Rectal smooth muscle tissue (tissue), 1 donor: ENCODE data around the gene FUNDC2.

Source experiments
- H3K27ac ChIP-seq: one replicate; pipeline ENCODE4 v1.7.0; 2013; ENCODE audit warnings: low read depth, low read length, inconsistent platforms
- H3K27me3 ChIP-seq: one replicate; pipeline ENCODE4 v1.7.0; 2013; ENCODE audit warnings: low read length; ENCODE audit not compliant: control insufficient read depth, insufficient read depth
- H3K36me3 ChIP-seq: one replicate; pipeline ENCODE4 v1.7.0; 2013; ENCODE audit warnings: low read length; ENCODE audit not compliant: control insufficient read depth, insufficient read depth
- H3K4me1 ChIP-seq: one replicate; pipeline ENCODE4 v1.7.0; 2013; ENCODE audit warnings: low read length; ENCODE audit not compliant: control insufficient read depth, insufficient read depth
- H3K4me3 ChIP-seq: one replicate; pipeline ENCODE4 v1.7.0; 2013; ENCODE audit warnings: low read length
- H3K9ac ChIP-seq: one replicate; pipeline ENCODE4 v1.7.0; 2013; ENCODE audit warnings: low read length

The FUNDC2 gene, protein sequence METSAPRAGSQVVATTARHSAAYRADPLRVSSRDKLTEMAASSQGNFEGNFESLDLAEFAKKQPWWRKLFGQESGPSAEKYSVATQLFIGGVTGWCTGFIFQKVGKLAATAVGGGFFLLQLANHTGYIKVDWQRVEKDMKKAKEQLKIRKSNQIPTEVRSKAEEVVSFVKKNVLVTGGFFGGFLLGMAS

DNA sequence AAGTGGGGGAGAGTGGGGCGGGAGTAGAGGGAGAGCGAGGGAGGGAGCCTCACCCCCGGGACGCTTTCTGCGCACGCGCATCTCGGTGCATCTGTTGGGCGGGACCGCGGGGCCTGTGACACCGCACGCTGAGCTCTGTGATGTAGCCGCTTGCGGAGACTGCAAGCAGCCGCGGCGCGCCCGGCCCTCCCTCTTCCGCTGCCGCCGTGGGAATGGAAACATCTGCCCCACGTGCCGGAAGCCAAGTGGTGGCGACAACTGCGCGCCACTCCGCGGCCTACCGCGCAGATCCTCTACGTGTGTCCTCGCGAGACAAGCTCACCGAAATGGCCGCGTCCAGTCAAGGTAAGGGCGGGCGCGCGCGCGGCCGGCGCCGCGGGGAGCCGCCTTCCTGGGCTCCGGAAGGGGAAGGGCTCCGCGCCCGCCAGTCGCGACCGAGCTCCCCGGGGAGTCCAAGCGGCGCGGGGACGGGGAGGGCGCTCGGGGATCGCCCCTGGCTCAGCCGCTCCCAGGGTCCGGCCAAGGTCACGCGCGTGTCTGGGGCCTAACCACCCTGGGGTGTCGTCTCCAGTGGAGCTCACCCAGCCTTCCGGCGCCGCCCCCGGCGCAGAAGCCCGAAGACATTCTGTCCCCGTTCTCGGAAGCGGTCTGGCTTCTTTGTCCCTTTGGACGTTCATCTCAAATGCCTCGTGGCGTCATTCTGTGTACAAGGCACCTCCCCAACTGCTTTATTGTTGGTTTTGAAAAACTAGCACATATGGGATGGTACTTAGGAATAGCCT lies at the start of gene FUNDC2:
Gene FUNDC2, plus strand, starts transcription at position 118 of the 782 bp plus-strand sequence. Its CDS starts 95 bp downstream, at position 213.
- H3K36me3 ChIP-seq = no peaks in the 10 kb centered on the region
- H3K27me3 ChIP-seq = no peaks in the 10 kb centered on the region
- H3K27ac ChIP-seq = peak within 1 kb of the TSS; percentile 98
- peaks cover 3% of the 10 kb centered on the region for H3K4me1 ChIP-seq
- peak within 1 kb of the TSS; percentile 79 for H3K4me3 ChIP-seq
- peak within 1 kb of the TSS; percentile 82 for H3K9ac ChIP-seq

DNA sequence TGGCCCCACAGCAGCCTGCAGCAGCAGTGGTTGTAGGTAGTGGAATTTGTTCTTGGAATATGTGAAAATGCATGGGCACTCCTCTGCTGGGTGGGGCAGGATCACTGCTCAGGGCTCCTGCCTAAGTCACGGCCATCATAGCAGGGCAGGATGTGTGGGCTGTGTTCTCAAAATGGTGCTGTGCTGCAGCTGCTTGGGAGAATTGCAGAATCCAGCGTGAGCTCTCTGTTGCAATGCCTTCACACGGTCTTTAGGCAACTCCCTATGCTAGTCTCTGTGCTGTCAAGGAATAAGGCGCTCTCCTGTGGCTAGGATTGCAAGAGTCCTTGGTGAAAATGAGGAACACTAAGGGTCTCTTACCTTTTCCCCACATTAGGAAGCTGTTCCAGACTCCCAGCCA lies 47.0 kb upstream of the FUNDC2 start:
- Histone ChIP-seq H3K36me3 (no peaks in the 10 kb centered on the region), H3K27me3 (no peaks in the 10 kb centered on the region), H3K4me1 (no peaks in the 10 kb centered on the region), H3K9ac (no peak overlapping the region), H3K4me3 (no peak overlapping the region), H3K27ac (no peak overlapping the region)

DNA sequence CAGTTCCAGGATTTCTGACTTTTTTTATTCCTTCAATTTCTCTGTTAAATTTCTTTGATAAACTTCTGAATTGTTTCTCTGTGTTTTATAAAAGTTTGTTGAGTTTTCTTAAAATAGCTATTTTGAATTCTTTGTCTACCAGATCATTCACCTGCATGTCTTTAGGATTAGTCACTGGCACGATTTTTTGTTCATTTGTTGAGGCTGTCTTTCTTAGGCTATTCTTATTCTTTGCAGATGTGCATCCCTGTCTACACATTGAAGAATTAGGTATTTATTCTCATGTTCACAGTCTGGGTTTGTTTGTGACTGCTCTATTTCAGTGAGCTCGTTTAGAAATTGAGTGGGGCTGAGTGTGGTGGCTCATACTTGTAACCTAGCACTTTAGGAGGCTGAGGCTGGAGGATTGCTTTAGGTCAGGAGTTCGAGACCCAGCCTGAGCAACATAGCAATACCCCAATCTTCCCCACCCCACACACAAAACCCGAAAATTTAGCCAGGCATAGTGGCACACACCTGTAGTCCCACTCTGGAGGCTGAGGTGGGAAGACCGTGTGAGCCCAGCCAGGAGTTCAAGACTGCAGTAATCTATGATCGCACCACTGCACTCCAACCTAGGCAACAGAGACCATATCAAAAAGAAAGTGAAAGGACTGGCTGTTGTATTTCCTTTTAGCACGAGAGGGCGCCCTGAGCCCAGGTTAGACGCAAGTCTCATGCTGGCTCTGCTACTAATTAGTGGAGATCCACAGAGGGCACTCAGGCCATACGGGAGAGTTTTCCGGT lies 46.1 kb upstream of the FUNDC2 start:
- Histone ChIP-seq H3K4me1 (no peaks in the 10 kb centered on the region), H3K36me3 (no peaks in the 10 kb centered on the region), H3K27me3 (no peaks in the 10 kb centered on the region), H3K27ac (no peak overlapping the region), H3K4me3 (peak overlapping the region; percentile 56), H3K9ac (no peak overlapping the region)

DNA sequence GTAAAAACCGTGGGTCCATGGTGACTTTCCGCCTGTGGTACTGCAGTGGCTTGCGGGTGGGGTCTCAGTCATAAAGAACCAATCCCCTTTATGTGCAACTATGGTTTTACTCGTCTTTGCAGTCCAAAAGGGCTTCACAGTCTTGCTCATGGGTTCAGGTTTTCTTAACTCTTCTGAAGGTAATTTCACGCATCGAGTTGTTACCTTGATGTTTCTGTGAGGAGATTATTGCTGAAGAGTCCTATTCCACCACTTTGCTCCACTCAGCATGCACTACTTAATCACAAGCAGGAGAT lies 45.6 kb upstream of the FUNDC2 start:
- Histone ChIP-seq H3K27ac (no peak overlapping the region), H3K9ac (no peak overlapping the region), H3K4me3 (no peak overlapping the region), H3K27me3 (no peaks in the 10 kb centered on the region), H3K4me1 (no peaks in the 10 kb centered on the region), H3K36me3 (no peaks in the 10 kb centered on the region)

DNA sequence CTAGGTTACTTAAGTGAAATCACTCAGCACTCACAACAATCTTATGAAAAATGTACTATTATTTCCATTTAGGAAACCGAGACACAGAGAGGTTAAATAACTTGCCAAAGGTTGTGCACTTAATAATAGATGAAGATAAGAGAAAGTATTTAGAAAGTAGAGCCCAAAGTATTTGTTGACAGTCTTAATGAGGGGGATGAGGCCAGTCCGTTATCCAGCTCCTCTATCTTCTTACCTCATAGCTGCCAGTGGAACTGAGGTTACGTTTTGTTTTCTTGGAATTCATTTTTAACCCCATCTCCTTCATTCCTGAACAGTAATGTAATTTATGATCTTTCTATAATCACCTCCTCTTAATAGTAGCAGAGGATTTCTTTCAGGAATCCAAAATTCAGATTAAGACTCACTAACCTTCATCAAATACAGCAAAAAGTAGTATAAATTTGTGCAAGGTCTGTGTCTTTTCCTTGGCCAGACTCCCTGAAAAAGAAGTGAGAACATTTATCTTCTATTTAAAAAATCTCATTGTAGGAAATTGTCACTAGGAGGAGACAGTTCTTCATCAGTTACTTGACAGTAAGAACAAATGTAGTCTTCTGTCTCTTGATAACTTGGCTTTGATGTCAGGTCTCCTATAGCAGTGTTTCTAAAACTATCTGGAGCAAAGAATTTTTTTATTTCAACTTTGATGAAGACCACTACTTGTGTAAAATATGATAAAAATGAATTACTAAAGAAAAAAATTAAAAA lies 39.6 kb upstream of the FUNDC2 start:
- Histone ChIP-seq H3K4me3 (no peak overlapping the region), H3K27ac (no peak overlapping the region), H3K27me3 (no peaks in the 10 kb centered on the region), H3K36me3 (no peaks in the 10 kb centered on the region), H3K4me1 (no peaks in the 10 kb centered on the region), H3K9ac (no peak overlapping the region)

DNA sequence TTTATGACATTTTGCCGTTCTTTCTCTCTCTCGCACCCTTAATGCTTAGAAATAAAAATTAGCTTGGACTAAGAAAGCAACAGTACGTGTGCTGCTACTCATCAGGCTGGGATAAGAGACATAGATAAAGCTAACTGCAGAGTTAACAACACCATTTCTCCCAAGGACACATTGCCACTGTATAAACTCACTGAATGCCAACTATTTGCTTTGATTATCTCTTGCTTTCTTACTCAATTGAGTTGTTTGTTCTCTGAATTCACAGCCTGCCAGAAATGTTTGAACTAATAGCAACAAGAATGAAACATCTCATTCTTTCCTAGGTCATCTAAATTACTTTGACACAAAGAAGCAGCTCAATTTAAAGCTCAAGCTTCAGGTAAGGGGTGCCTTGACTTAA lies 38.7 kb upstream of the FUNDC2 start:
- H3K4me1 ChIP-seq = no peaks in the 10 kb centered on the region
- no peaks in the 10 kb centered on the region for H3K36me3 ChIP-seq
- no peak overlapping the region for H3K4me3 ChIP-seq
- no peak overlapping the region for H3K27ac ChIP-seq
- no peak overlapping the region for H3K9ac ChIP-seq
- no peaks in the 10 kb centered on the region for H3K27me3 ChIP-seq

DNA sequence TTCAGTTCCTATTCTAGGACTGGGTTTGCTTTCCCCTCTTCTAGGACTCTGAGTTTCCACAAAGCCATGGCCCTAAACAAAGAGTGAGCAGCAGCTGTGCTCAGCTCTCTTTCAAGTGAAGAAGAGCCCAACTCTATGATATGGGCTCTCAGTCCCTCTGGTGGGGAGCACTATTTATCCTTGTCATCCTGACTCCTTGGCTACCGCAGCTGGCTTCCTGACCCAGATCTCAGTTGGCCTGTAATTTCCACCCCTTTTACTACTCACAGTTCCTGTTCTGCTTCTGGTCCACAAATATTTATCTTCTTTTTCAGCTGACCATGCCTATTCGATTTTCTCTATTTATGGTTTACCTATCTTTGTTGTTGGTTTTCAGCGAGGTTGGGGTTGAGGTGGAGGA lies 37.9 kb upstream of the FUNDC2 start:
- no peak overlapping the region for H3K9ac ChIP-seq
- no peaks in the 10 kb centered on the region for H3K4me1 ChIP-seq
- no peak overlapping the region for H3K4me3 ChIP-seq
- H3K36me3 ChIP-seq = no peaks in the 10 kb centered on the region
- no peaks in the 10 kb centered on the region for H3K27me3 ChIP-seq
- no peak overlapping the region for H3K27ac ChIP-seq

DNA sequence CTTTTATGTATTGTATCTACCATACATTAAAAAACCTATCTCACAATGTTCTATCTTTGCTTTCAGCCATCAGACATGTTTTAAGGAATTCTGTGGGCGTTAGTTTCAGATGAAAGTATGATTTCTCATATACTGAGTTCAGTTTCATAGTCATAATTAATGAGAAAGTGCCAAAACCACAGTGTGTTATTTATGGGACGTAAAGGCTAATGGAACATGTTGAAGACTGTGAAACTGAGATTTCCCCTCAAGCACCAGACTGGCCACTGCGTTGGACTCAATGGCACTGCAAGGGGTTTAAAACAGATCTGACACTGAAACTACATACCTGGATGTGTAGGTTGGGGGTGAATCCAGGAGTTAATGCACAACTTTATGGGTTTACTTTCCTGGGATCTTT lies 36.1 kb upstream of the FUNDC2 start:
- no peaks in the 10 kb centered on the region for H3K36me3 ChIP-seq

DNA sequence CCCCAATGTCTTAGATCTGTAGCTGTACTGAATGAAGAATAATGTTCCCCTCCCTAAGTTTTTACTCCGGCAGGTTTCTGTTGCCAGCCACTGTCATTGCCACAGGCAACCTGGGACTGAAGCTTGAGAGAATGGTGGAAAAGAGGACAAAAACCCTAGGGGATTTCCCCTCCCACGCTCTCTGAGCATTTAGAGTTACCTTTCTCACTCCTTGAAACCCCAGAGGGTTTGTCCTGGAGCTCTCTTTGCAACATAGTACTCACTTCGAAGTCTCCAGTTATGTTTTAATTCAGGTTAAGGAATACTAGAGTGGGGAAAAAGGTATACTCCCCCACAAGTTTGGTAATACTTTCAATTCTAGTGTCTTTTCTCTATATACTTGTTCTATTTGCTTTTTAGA lies 35.6 kb upstream of the FUNDC2 start:
- no peaks in the 10 kb centered on the region for H3K27me3 ChIP-seq
- H3K4me1 ChIP-seq = no peaks in the 10 kb centered on the region
- H3K36me3 ChIP-seq = no peaks in the 10 kb centered on the region
- no peak overlapping the region for H3K4me3 ChIP-seq
- H3K9ac ChIP-seq = no peak overlapping the region
- H3K27ac ChIP-seq = no peak overlapping the region

More for the DNA sequence above, 36.1 kb upstream of the FUNDC2 start:
- Histone ChIP-seq H3K9ac (no peak overlapping the region), H3K4me1 (no peaks in the 10 kb centered on the region), H3K27me3 (no peaks in the 10 kb centered on the region), H3K4me3 (no peak overlapping the region), H3K27ac (no peak overlapping the region)

DNA sequence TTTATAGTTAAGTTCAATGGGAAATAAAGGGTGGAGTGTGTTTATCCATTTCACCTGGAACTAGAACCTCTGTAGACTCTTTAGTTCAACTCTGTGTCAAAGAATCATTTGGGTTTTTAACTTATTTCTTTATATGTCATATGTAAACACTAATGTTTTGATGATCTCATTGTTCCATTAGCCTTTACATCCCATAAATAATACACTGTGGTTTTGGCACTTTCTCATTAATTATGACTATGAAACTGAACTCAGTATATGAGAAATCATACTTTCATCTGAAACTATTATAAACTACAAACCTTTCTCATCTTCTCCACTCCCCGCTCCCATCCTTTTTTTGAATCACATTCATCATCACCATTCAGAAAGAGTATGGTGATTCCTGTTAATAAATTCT lies 35.2 kb upstream of the FUNDC2 start:
- H3K27me3 ChIP-seq = no peaks in the 10 kb centered on the region
- H3K27ac ChIP-seq = no peak overlapping the region
- no peak overlapping the region for H3K4me3 ChIP-seq
- H3K36me3 ChIP-seq = no peaks in the 10 kb centered on the region
- no peaks in the 10 kb centered on the region for H3K4me1 ChIP-seq
- H3K9ac ChIP-seq = no peak overlapping the region

DNA sequence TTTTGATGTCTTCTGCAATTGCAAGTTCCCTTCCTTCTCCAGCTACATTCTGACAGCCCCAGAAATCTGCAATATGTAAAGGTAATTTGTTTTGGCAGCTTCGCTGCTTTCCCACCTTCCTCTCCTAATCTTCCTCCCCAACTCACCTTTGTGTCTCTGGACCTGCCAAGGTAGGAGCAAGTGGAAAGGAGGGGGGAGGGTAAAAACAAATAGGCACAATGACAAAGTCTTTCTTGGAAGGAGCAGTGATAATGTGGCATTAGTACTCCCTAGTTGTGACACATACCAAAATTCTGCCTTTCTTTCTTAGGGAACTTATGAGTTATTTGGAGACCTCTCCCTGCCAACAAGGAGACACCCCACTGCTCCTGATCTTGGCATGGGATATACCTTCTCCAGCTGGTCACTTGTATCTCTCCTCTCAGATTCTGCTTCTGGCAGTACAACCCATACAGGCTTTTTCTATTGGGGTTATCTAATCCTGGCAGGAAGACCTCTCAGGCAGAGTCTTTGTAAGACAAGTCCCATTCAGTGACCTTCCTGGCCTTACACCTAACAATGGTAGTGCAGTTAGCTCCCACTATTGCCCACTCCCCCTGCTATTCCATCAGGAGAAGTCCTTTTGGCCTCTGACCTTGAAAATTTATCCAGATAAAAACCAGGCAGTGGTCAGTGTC lies 28.3 kb upstream of the FUNDC2 start:
- no peaks in the 10 kb centered on the region for H3K4me1 ChIP-seq
- H3K27me3 ChIP-seq = no peaks in the 10 kb centered on the region
- no peak overlapping the region for H3K9ac ChIP-seq
- no peak overlapping the region for H3K4me3 ChIP-seq
- H3K36me3 ChIP-seq = no peaks in the 10 kb centered on the region
- no peak overlapping the region for H3K27ac ChIP-seq

DNA sequence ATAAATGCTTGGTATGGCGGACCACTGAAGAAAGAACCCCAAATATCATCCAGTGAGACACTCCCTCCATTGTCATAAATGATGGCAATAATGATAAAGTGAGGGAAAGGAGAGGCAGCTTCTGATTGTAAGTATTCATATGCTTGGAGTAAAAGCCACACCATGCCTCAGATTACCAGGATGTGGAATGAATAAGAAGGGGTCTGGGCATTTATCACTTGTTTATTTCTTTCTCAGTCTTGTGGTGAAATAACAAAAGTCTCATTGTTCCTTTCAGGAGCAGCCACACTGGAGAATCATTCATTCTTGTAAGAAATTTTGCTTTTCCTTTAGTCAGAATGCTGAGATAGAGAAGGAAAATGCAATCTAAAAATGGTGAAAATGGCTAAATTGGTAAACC lies 25.8 kb upstream of the FUNDC2 start:
- Histone ChIP-seq H3K4me1 (no peaks in the 10 kb centered on the region), H3K27ac (no peak overlapping the region), H3K27me3 (no peaks in the 10 kb centered on the region), H3K9ac (no peak overlapping the region), H3K36me3 (no peaks in the 10 kb centered on the region), H3K4me3 (no peak overlapping the region)
